NOMO-1 (cell line): ENCODE data around the gene SMG6.
"Not testable (repeated sequence)": the region's sequence is repeated elsewhere in the genome, so short reads cannot be mapped to it uniquely, and the experiment has no call there.

Experiments used
- DNase-seq, 2 experiments: peaks; one replicate each; lab custom pipeline; 2025; ENCODE audit not compliant: unreplicated experiment in 2 of 2; lab: John Stamatoyannopoulos, UW

SMG6 gene

GRCh38 chr17:2309338-2310154 lies 6.0 kb upstream of the SMG6 start:
- no peak for DNase-seq

- DNase-seq = peak; percentile 25 to 72
Observed at GRCh38 chr17:2304931-2305330, 1.3 kb upstream of the SMG6 start.

- no peak for DNase-seq
Observed at GRCh38 chr17:2302778-2303203, 794 bp downstream of the SMG6 start.

DNA sequence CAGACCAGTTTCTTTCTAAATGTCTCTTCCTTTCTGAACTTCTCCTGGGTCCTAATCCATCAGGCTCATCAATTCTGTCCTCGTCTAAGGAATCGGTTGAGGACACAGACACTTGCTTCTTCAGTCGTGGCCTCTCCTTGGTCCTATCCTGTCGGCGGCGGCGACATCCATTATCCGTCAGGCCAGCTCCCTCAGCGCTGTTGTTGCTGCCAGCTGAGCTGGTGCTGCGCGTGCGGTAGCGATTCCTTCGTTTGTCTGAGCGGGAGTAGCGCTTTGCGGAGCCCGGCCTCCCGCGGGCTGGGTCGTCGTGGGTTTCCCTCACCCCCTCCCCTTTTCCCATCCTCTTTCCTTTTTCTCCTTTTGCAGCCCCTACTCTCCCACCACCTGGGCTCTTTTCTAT lies 3.8 kb downstream of the SMG6 start:
- no peak for DNase-seq

DNA sequence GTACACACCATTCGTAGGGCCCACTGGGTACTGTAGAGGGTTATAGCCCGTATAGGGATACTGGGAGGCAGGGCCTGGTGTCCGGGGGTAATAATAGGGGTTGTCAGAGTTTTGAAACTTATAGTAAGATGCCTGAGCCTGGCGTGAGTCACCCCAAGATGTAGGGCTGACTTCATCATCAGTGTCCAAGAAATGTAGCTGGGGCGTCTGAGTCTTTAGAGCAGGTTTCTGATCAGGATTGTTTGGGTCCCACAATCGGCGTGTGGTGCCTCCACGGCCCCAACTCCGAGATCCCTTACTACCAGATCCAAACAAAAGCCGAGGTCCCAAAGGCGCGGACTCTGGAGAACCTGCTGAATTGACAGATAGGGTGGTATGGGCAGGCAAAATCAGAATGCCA lies 4.4 kb downstream of the SMG6 start:
- no peak for DNase-seq

DNA sequence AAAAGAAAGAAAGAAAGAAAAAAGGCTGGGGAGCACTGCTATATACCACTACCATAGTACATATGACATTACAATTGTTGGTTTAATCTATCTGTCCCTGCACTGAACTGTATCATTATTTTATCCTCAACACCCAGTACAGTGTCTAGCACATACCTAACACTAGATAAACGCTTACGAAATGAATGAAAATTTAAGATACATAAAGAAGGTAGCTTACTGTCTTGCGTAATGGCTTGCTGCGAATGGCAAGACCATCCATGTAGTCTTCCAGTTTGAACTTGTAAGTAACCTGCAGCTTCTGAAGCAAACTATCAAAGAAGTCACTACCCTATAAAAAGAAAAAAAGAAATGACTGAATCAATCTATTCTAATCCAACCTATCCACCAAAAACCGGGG lies 6.6 kb downstream of the SMG6 start:
- DNase-seq = no peak

- no peak for DNase-seq
Observed at GRCh38 chr17:2295575-2295974, 8.0 kb downstream of the SMG6 start.

DNA sequence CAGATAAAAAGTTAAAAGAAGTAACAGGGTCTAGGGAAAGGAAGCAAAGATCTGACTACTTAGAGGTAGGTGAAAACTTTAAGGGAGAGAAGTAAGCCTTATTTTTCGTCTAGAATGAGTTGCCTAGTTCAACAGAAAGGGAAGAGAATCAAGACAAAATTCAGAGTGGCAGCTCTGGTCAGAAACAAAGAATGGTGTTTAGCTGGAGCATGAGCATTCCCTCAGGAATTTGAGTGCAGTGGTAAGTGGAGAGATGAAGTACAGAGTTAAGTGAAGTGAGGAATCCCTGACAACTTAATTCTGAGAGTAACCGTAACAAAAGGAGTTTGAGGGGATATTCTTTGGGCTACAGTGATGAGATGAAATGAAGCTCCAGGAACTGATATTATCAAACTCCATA lies 11.5 kb downstream of the SMG6 start:
- no peak for DNase-seq

DNA sequence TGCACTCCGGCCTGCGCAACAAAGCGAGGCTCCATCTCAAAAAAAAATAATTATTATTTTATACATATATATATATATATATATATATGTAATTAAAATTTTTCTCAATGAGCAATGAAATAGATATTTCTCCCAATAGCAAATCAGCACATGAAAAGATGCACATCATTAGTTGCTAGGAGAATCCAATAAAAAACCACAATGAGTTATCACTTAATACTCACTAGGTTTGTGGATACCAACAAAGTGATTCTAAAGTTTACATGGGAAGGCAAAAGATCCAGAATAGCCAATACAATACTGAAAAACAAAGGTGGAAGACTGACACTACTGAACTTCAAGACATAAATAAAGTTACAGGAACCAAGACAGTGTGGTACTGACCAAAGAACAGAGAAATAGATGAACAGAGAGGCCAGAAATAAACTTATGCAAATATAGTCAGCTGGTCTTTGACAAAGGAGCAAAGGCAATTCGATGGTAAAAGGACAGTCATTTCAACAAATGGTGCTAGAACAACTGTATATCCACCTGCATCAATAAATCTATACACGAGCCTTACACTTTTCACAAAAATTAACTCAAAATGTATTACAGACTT lies 13.6 kb downstream of the SMG6 start:
- no peak for DNase-seq

GRCh38 chr17:2283302-2283701 lies 20.3 kb downstream of the SMG6 start:
- no peak for DNase-seq

DNA sequence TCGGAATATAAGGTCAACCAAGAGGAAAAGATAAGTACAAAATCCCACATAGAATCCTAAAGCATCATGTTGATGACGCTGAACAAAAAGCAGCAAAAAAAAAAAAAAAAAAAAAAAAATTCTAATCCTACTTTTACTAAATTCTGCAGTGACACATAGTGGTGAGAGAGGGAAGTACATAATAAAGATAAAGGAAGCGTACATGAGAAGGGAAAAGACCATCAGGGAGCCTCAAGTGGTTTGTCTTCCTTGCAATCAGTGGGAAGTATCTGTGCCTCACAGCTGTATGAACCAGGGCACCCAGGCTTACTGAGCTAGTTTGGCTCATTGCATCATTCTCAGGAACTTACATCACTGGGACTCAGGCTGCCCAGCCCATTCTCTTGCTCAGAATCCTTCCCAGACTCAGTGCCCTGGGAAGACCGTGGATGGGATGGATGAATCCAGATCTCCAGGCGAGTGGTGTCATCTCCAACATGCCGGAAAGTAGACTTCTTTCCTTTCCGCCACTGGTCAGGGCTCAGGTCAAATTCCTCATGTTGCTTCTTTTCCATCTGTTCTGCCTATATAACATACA lies 21.2 kb downstream of the SMG6 start:
- DNase-seq = peak; percentile 11 to 55

- no peak for DNase-seq
Observed at GRCh38 chr17:2279707-2280106, 23.9 kb downstream of the SMG6 start.

DNA sequence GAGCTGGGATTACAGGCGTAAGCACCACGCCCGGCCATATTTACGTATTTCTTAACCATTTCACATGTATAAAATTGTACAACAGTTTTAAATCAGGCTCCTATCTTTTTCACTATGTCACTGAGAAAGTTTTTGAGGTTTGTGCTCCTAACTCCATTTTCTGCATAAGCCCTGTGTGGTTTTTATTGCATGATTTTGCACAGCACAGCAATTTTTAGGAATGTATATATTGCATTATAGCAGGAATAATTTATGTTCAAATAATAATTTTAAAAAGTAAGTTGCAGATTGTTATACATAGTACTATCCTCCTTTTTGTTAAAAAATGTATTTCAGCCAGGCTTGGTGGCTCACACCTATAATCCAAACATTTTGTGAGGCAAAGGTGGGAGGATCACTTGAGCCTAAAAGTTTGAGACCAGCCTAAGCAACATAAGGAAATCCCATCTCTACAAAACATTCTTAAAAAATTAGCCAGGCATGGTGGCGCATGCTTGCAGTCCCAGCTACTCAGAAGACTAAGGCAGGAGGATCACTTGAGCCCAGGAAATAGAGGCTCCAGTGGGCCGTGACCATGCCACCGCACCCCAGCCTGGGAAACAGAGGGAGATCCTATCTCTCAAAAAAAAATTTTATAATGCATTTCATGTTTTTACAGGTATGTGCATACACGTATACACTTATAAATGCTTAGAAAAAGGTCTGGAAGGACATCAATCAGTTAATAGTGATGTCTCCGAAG lies 26.0 kb downstream of the SMG6 start:
- DNase-seq = no peak

DNA sequence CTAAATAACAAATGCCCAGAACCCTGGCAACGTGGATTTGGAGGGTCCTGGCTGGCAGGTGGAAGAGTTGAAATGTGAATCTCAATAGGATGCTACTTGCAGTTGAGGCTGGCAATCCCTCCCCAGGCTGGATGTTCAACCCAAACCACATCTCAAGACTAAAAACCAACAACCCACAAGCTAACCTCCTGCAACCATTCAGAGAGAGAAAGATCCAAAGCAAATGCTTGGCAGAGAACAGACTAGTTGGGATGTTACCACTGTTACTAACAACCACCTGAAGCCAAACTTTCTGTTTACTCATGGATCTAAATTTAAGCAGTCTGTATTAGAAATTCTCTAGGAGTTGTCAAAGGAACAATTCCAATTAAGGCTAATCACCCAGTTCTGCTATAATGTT lies 27.9 kb downstream of the SMG6 start:
- DNase-seq = no peak

DNA sequence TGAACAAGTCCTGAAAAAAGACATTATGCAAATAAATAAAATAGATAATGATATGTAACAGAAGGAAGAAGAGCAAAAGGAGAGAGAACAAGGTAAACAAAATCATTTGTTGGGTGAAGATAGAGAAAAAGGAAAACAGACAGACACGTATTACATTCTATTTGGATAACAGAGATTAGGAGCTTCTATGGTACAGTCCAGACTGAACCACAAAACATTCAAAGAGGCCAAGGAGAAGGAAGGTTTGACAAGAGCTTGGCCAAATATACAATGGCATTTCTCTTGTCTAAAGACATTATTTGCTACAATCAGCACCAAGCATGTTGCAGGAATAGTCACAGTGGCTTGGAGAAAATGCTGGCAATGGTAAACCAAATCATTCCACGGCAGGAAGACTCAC lies 29.2 kb downstream of the SMG6 start:
- DNase-seq = no peak

DNA sequence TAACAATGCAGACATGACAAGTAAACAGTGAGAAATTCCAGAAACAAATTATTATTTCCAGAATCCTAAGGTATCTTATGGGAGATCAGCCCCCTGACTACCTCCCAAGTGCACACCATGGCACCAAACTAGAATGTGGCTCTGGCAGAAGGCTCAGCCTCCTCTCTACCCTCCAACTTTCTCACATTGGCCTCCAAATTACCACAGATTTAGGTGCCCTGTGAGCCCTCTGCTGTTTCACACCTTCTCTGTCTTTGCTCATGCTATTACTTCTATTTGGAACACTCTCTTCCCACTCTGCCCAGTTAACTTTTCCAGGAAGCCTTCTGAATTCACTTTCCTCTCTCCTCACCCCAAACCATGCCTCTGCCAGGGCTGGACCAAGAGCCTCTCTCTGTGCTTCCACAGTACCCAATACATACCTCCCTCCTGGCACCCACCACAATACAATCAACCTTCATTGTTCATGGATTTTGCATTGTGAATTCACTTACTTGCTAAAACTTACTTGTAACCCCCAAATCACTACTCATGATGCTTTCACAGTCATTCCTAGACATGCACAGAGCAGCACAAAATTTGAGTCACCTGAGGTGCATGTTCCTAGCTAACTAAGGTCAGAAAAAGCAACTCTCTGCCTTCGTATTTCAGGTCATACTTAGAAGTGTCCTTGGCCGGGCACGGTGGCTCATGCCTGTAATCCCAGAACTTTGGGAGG lies 31.4 kb downstream of the SMG6 start:
- no peak for DNase-seq

DNA sequence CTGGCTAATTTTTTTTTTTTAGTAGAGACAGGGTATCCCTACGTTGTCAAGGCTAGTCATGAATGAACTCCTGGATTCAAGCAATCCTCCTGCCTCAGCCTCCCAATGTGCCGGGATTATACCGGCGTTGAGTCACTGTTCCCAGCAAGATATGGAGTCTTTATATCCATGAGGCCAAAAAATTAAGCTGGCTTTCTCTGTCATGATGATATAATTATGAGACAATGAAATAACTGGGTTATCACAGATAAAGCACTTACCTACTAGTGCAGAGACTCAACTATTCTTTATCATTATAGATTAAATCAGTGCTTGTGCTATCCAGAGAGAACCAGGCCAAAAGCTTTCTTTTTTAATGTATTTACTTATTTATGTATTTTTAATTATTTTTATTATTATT lies 36.2 kb downstream of the SMG6 start:
- DNase-seq = no peak

GRCh38 chr17:2266865-2267228 lies 36.7 kb downstream of the SMG6 start:
- DNase-seq = no peak

DNA sequence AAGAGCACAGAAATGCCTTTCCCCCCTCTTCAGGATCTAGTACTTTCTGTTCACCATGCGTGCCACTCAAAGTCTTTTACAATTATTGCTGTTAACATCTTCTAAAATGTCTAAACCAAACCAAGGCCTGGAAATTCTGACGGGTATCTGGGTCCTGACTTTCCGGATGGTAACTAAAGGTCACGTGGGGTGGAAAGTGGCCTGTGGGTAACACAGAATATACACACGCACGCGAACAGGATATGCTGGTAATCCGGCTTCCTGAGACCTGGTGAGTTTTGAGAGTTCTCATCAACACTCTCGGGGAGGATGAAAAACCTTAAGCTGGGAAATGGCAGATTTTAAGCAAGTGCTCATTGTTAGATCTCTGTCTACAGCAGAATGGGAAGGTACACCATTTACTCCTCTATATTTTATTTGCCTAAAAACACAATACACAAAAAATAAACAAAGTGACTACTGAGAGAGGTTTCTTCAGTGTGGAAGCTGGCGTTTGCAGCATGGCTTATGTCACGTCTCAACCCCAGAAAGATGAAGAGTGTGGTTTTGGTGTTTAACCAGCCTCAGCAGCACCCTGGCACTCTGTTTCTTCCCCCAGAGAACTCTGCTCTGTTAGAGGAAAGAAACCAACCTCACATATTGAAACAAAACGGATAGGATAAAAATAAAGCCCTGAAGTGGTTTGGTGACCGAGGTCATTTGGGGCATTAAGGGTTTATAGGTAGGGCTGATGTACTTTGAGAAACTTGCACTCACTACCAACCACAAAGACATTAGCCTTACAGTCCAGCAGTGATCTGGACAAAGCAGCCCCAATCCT lies 37.3 kb downstream of the SMG6 start:
- no peak for DNase-seq

DNA sequence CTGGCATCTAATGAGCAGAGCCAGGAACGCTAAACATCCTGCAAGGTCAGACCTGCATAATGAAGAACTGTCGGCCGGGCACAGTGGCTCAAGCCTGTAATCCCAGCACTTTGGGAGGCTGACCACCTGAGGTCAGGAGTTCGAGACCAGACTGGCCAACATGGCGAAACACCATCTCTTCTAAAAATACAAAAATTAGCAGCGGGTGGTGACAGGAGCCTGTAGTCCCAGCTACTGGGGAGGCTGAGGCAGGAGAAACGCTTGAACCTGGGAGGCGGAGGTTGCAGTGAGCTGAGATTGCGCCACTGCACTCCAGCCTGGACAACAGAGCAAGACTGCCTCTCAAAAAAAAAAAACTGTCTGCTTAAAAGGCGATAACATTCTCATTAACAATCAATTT lies 38.4 kb downstream of the SMG6 start:
- not testable (repeated sequence) for DNase-seq
